Testis (tissue), 2 donors: ENCODE measurements around the gene PLEKHG5.

Experiments used
- CTCF ChIP-seq, 3 experiments: fragments of 450-650 bp in 2 of 3; fragments of 200-600 bp in 1 of 3; sonication (generic) in 1 of 3; IDR thresholded peaks; one replicate each; pipeline ENCODE4 v1.5.1; 2016 to 2019; ENCODE audit warnings: antibody characterized with exemption in 3 of 3, mild to moderate bottlenecking in 2 of 3, moderate library complexity in 1 of 3
- POLR2A ChIP-seq: fragments of 450-650 bp; IDR thresholded peaks from one replicate; pipeline ENCODE4 v1.6.1; 2017; ENCODE audit warnings: antibody characterized with exemption, mild to moderate bottlenecking, moderate library complexity

- TF ChIP-seq CTCF (IDR thresholded peaks at IDR 0.05) (no peak), POLR2A (no peak)
Observed at GRCh38 chr1:6534248-6534822, 42.9 kb upstream of the PLEKHG5 start.
